GM18858 (cell line): ENCODE results near the gene MRPS10.
"Not testable (repeated sequence)": the region's sequence is repeated elsewhere in the genome, so short reads cannot be mapped to it uniquely, and the experiment has no call there.

Source experiments
- ATAC-seq: cut with Tn5 transposase; IDR thresholded peaks from one replicate; pipeline ENCODE4 v1.9.1; 2021; ENCODE audit not compliant: unreplicated experiment

Gene MRPS10

DNA sequence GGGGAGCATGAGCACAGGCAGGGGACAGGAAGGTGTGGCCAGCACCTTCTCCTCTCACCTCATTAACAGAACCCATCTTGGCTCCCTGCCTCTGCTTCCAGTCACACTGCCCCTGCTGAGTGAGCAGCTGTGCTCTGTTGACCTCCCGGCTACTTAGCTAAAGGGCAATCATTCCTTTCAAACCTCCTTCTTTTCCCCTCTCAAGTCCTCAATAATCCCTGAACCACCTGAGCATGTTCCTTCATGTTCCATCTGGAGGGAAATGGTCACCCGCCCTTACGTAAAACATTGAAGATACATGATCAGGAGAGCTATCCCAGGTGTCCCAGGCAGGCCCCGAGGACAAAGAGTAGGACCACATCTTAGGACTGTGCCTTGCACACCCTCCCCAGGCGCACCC lies 21.7 kb upstream of the MRPS10 start:
- no peak for ATAC-seq

- no peak for ATAC-seq
These were observed 20.2 kb upstream of the MRPS10 start for GRCh38 chr6:42237857-42238256.

DNA sequence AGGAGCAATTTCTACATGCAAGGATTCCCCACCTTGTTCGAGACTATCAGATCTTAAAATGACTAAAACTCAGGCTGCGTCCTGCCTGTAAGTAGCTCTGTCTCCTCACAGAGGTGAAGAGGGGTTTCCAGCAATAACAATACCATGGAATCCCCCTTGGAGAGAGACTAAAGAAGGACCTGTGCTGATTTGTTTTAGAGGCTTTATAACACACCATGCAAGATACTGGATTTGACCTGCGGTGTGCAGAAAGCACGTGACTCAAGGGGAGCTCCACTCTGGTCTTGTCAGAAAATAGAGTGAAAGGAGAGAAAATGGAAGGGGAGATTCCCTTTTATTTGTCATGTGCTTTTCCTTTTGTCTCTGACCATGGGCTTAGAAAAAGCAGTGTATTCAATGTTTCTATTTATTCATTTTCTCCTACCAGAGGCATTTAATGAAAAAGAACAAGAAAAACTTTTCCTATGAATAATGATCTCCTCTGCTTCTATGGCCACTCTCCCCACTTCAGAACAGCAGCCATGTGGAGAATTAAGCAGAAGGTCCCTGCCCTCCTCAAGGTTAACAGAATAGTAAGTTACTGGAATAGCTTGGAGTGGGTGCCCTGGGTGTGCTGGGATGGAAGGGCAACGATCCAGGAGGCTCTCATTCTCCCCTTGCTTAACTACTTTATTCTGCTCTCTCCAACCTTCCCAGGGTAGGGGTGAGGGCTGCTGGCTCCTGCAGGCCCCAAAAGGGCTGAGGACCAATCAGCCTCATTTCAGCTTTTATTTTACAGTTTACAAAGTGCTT lies 19.2 kb upstream of the MRPS10 start:
- ATAC-seq: peak; percentile 39

DNA sequence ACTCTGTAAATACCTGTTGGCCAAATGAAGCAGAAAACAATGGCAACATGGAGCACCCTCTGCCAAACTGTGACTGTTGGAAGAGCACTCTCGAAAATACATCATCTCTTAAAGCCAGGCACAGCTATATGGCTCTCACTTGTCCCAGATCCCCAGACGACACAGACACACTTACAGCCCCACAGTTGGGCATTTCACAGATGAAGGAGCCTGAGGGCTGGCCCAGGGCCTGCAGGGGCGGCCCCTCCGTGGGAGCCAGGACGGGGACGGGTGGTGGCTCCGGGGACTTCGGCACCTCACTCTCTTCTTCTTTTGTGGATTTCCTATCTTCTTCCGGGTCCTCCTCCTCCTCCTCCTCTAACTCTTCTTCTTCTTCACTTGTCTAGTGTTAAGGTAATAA lies 18.4 kb upstream of the MRPS10 start:
- no peak for ATAC-seq

GRCh38 chr6:42232035-42232434 lies 14.4 kb upstream of the MRPS10 start:
- no peak for ATAC-seq

DNA sequence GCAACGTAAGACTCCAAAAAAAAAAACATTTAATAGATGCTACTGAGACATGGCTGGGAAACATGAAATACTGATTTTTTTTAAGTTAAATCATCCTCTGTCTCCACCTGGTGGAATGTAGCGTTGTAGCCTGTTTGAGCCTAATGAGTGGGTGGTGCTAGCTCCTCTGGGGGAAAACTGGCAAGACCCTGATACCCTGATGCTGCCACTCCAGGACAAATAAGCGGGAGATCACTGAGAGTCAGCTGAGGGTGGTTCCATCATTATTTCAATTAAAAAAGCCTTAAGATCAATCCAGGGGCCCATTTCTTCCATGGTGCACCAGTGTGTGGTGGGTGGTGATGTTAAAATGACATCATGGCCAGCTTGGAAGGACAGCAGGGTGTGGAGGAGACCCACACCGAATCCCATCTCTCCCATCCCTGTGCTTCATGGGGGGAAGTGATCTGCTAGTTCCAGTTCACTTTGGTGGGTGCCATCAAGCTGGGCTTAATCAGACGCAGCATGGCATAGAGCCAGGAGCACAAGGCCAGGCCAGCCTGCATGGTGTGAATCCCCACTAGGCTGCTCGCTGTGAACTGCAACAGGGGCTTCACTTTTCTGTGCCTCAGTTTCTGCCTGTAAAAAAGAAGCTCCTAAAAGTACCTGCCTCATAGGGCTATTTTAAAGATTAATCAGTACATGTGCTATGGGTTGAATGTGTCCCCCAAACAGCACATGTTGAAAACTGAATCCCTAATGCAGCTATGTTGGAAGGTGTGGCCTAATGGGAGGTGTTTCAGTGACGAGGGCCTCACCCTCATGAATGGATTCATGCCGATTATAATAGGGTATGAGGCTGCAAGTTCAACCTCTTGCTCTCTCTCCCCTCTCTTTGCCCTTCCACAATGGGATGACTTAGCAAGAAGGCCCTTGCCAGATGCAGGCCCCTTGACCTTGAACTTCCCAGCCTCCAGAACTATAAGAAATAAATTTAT lies 13.0 kb upstream of the MRPS10 start:
- ATAC-seq: no peak

DNA sequence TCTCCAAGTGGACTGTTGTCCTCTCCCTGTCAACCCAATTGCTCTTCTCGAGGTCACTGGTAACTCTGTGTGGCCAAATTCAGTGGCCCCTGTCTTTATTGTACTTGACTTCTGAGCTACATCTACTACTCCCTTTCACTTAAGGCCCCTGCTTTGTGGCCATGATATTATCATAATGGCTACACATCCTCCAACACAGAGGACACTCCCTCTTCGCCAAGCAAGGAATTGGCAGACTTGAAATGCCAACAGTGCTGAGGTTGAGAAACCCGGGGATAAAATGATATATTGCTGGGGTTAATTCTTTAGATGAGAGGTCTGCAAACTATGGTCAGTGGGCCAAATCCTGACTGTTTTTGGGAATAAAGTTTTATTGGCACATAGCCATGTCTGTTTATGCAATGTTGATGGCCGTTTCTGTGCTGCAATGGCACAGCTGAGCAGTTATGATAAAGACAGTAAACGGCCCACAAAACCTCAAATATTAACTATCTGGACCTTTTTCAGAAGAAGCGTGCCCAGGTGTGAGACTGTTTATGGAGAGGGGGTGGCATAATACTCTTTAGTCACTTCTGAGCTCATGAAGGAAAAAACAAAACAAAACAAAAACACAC lies 12.0 kb upstream of the MRPS10 start:
- ATAC-seq: no peak

GRCh38 chr6:42228305-42228704 lies 10.6 kb upstream of the MRPS10 start:
- ATAC-seq: no peak

- ATAC-seq: no peak
These were observed 9.7 kb upstream of the MRPS10 start for GRCh38 chr6:42227173-42227850.

GRCh38 chr6:42226645-42227143 lies 9.0 kb upstream of the MRPS10 start:
- ATAC-seq: no peak

DNA sequence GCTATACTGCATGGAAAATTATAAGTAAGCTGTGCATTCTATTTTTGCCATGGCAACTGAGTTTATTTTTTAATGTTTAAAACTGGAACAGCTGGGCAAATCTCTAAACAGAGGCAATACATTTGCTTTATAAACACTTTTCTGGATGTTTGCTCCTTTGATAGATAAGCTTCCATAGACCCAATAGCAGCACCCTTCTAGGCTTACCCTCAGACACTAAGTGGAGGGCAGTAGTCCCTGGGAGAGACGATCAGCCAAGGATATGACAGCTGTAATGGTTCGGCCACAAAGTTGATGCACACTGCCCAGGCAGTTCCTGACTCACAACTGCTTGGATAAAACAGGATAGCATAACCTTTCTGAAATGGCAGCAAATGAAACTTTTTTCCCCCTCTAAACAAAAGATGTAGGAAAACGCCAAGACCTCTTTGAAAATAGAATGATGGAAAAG lies 8.5 kb upstream of the MRPS10 start:
- ATAC-seq: no peak

- ATAC-seq: no peak
These were observed 7.8 kb upstream of the MRPS10 start for GRCh38 chr6:42225419-42225818.

DNA sequence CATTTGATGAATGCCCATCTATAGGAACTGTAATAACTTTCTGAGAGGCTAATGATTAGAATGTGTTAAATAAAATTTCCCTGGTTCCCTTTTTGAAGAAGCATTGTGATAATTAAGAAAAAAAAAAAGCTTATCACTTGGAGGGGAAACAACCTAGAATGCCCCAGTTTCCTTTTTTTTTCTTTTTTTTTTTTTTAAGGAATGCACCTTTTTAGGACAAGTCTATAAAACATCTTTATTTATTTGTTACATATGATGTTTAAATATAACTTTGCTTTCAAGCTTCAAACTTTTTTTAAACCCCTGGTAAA lies 7.3 kb upstream of the MRPS10 start:
- no peak for ATAC-seq

DNA sequence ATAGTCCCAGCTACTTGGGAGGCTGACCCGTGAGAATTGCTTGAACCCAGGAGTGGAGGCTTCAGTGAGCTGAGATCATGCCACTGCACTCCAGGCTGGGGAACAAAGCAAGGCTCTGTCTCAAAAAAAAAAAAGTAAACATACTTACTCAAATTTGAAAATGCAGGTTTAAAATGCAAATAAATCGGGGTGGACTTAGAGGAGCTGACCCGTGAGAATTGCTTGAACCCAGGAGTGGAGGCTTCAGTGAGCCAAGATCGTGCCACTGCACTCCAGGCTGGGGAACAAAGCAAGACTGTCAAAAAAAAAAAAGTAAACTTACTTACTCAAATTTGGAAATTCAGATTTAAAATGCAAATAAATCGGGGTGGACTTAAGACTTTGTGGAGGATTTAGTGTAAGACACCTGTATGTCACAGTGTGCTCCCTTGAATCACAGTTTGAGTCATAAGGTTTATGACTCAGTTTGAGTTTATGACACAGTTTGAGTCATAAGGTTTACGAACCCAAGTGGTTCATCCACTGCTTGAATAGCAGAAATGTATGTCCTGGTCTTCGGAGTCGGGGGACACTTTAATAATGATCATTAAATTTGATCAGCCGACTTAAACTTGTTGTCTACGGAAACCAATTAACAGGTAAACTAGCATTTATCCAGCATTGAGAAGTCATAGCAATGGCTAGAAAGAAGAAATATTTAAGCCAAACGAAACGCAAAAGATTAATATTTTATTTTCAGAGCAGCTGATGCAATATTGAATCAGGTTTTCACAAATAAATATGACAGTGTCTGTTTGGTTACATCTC lies 6.8 kb upstream of the MRPS10 start:
- ATAC-seq: peak; percentile 87

GRCh38 chr6:42222448-42222847 lies 4.8 kb upstream of the MRPS10 start:
- no peak for ATAC-seq

DNA sequence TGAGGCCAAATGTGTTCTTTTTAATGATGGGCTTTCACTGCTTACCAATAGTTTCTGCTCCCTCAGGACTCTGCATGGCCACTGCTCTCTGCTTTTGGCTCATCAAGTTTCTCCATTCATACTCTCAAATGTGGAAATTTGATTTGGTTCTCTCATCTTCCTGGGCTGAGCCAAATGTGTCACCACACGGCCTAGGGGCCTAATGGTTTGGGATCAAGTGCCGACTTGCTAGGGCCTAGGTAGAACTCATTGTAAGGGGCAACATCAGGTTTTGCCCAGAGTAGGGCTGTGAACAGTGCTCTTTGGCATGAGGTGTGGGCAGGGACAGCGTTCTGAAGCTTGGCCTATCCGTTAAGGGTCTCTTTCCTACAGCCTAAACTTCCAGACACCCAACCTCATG lies 3.9 kb upstream of the MRPS10 start:
- no peak for ATAC-seq

DNA sequence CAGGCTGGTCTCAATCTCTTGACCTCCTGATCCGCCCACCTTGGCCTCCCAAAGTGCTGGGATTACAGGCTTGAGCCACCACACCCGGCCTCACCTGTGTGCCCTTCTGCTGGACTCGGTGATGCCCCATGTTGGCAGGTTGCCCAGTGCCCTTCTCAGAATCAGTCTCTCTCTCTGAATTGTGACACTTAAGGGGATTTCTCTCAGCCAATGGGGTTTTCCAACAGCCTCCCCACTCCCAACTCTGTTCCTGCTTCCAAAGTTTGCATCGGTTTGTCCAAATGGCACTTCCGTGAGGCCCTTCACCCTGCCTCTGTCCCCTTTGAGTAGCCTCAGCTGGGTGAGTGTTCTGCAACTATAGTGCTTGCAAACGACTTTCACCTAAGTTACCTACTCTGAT lies 3.1 kb upstream of the MRPS10 start:
- no peak for ATAC-seq

- no peak for ATAC-seq
These were observed 523 bp downstream of the MRPS10 start for GRCh38 chr6:42217157-42217518.

GRCh38 chr6:42216495-42216894 lies 1.2 kb downstream of the MRPS10 start:
- not testable (repeated sequence) for ATAC-seq

DNA sequence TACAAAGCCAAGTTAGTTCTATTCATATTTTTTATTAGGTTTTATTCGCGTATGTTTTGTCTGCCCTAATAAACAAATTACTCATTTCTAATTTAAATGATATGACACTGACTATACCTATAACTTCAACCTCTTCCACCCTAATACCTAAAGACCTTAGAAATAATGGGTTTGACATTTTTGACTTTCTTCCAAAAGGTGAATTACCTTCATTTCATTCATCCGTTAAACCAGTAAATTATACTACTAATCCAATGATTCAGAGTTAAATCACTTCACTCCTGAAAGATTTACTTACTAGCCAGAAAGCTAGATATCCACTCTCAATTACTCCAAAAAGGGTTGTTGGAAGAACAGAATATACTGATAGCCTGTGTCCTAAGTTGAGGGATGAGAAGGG lies 5.2 kb downstream of the MRPS10 start:
- no peak for ATAC-seq
